LNCAP (cell line): ENCODE results near the gene SLC35F6.

Source experiments
- TF ChIP-seq, protein P1 (sequence below): fragments of 450-650 bp; IDR thresholded peaks from 2 replicates; pipeline ENCODE4 v1.5.1; 2017; ENCODE audit warnings: mild to moderate bottlenecking

SLC35F6 gene

DNA sequence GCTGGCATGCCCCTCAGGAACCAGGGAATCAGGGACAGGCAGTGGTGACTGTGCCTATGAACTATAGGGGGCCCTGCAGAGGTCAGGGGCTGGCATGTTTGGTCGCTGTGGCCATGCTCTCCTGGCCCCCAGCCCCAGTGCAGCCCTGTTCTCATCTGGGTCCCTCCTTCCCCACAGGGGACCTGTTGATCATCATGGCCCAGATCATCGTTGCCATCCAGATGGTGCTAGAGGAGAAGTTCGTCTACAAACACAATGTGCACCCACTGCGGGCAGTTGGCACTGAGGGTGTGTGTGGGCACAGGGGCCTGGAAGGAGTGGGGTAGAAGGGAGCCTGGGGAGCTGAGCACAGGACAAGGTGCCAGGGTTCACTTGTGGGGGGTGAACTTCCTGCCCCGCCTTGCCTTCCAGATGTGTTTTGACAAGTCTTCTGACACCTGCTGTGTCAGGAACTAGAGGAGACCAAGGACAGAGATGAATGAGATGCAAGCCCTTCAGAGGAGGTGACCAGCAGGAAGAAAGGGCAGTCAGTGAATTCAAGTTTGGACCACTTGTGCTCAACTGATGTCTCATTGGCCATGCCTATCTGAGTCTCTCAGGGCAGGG lies 12.2 kb downstream of the SLC35F6 start:
- TF ChIP-seq, protein P1, sequence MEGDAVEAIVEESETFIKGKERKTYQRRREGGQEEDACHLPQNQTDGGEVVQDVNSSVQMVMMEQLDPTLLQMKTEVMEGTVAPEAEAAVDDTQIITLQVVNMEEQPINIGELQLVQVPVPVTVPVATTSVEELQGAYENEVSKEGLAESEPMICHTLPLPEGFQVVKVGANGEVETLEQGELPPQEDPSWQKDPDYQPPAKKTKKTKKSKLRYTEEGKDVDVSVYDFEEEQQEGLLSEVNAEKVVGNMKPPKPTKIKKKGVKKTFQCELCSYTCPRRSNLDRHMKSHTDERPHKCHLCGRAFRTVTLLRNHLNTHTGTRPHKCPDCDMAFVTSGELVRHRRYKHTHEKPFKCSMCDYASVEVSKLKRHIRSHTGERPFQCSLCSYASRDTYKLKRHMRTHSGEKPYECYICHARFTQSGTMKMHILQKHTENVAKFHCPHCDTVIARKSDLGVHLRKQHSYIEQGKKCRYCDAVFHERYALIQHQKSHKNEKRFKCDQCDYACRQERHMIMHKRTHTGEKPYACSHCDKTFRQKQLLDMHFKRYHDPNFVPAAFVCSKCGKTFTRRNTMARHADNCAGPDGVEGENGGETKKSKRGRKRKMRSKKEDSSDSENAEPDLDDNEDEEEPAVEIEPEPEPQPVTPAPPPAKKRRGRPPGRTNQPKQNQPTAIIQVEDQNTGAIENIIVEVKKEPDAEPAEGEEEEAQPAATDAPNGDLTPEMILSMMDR = no peak

DNA sequence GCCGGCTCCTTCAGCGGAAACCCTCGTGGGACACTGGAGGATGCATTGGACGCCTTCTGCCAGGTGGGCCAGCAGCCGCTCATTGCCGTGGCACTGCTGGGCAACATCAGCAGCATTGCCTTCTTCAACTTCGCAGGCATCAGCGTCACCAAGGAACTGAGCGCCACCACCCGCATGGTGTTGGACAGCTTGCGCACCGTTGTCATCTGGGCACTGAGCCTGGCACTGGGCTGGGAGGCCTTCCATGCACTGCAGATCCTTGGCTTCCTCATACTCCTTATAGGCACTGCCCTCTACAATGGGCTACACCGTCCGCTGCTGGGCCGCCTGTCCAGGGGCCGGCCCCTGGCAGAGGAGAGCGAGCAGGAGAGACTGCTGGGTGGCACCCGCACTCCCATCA lies 14.0 kb downstream of the SLC35F6 start:
- TF ChIP-seq, protein P1 = no peak

DNA sequence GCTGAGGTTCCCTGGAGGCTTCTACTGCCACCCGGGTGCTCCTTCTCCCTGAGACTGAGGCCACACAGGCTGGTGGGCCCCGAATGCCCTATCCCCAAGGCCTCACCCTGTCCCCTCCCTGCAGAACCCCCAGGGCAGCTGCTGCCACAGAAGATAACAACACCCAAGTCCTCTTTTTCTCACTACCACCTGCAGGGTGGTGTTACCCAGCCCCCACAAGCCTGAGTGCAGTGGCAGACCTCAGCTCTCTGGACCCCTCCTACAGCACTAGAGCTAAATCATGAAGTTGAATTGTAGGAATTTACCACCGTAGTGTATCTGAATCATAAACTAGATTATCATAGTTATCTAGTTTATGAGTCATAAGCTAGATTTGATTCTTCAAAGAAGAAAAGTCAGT lies 14.4 kb downstream of the SLC35F6 start:
- TF ChIP-seq, protein P1 = no peak

DNA sequence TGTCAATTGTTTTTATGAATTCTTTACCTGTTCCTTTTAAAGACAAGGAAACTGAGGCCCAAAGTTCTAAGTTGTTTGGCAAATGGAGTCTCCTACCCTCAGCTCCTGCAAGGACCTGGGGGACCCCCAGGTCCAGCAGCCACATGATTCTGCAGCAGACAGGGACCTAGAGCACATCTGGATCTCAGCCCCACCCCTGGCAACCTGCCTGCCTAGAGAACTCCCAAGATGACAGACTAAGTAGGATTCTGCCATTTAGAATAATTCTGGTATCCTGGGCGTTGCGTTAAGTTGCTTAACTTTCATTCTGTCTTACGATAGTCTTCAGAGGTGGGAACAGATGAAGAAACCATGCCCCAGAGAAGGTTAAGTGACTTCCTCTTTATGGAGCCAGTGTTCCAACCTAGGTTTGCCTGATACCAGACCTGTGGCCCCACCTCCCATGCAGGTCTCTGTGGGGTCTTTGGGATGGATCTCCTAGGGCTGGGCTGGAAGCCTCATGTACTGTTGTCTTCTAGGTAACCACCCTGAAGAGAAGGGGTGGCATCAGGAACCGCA lies 16.2 kb downstream of the SLC35F6 start:
- TF ChIP-seq, protein P1 = no peak

DNA sequence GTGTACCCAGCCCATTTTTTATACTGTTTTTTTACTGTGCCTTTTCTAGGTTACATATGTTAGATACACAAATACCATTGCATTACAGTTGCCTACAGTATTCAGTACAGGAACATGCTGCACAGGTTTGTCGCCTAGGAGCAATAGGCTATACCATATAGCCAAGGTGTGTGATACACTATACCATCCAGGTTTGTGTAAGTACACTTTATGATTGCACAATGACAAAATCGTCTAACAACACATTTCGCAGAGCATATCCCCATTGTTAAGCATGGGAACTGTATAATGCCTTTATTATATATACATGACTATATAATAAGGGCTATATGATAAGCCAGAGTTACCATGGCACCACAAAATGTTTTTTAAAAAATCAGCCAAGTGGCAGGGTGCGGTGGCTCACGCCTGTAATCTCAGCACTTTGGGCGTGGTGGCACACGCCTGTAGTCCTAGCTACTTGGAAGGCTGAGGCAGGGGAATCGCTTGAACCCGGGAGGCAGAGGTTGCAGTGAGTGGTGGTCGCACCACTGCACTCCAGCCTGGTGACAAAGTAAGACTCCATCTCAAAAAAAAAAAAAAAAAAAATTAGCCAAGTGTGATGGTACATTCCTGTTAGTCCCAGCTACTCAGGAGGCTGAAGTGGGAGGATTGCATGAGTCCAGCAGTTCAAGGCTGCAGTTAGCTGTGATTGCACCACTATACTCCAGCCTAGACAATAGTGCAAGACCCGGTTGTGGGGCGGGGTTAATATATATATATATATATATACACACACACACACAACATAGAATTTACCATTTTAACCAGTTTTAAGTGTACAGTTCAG lies 19.0 kb downstream of the SLC35F6 start:
- TF ChIP-seq, protein P1 = no peak

DNA sequence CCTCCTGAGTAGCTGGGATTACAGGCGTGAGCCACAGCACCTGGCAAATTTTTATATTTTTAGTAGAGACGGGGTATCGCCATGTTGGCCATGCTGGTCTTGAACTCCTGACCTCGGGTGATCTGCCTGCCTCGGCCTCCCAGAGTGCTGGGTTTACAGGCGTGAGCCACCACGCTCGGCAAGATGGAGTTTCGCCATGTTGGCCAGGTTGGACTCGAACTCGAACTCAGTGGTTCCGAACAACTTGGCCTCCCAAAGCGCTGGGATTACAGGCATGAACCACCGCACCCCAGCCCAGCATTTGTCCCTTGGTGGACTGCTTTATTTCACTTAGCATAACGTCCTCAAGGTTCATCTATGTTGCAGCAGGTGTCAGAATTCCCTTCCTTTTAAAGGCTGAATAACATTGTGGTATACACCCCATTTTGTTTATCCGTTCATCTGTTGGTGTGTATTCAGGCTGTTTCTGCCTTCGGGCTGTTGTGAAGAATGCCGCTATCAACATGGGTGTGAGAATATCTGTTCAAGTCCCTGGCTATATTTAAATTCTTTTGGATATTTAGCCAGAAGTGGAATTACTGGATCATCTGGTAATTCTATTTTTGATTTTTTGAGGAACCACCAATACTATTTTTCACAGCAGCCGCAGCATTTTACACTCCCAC lies 20.6 kb downstream of the SLC35F6 start:
- TF ChIP-seq, protein P1 = no peak

DNA sequence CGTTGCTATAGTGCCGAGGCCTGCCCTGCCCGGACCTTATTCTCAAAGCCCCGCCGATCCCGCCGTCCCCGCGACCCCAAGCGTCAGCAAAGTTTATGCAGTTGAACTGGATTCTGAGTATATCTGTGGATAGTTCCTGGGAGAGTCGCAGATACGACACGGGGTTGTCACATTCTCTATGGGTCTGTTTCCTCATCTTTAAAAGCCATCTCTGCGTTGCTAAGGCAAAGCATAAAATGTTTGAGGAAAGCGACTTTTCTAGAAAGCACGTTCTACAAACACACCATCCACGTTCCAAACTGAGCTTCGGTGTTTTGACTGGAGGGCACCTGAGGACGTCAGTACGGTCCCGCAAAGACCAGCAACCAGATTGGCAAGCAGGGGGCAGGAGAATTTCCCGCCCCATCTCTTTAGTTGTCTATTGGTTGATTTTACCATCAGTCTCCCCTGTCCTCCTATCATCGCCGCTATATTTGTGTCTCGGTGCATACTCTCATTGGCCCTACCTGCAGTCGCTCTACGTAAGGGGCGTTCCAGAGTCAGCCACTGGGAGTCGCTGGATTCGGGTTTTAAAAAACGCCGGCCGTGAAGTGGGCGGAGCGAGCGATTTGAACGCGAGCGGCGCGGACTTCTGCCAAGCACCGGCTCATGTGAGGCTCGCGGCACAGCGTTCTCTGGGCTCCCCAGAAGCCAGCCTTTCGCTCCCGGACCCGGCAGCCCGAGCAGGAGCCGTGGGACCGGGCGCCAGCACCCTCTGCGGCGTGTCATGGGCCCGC lies 21.5 kb downstream of the SLC35F6 start, which contains the start of gene CENPA:
TSS of gene CENPA (plus strand) at position 626 of the 776 bp plus-strand sequence. CDS start at position 767, 141 bp downstream.
- TF ChIP-seq, protein P1 = no peak
